NCI-H2081 treated with DMSO at 0.1 percent for 48 hours (cell line): ENCODE measurements around the gene FBP2.

Experiments used
- DNase-seq: peaks from one replicate; lab custom pipeline; 2025; lab: John Stamatoyannopoulos, UW

The FBP2 gene

DNA sequence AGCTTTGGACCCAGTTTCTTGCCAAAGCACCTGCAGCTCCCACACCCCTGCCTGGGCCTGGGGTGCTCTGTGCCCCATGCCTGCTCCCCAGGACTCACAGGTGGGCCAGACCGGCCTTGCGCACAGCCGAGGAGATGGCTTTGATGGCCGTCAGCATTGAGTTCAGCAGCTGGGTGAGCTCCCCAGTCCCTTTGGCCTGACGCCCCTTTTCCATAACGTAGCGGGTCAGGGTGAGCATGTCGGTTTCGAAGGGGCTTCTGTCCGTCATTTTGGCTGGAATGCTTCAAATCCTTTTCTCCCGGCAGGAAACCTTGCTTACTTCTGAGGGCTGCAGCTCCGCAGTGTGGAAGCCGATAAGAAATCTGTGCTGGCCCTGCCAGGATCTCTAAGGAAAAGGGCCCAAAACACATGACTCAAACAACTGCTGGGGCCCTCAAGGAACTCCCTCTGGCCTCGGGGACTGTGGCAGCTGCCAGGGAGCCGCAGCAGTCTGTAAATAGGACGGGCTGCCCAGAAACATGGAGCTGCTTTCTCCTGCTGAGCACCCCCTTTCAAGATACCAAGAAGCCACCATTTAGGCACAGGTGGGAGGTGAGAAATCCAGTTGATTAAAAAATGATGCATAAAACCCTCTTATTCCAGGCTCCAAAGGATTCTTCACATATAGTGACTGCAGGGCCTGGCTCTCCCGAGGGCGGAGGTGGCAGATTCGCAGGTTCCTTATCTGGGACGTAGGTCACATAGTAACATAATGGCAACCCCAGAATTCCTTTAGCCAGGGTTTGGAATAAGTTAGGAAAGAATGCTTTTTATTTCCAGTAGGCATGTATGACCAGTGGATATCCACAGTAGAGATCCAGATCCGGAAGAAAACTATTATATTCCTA is at the start of gene FBP2:
Gene FBP2, minus strand, starts transcription at position 366 of the 887 bp plus-strand sequence. Its CDS starts 98 bp downstream, at position 268.
- DNase-seq, result no peak

DNA sequence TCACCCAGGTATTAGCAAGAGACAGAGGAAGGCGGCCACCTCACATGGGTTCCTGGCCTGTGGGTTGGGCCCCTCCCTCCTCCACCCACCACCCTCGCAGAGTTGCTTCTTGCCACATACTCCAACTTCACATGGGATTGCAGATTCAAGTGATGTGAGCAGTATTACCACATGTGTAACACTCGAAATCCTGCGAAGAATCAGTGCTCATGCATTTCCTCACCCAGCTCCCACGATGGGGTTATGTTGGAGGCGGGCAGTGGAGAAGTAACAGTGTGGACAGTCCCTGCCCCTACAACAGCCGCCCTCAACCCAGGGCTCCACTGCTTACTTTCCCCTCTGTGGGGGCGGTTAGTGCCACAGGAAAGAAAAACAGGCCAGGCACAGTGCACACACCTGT is 49.6 kb upstream of the FBP2 start:
- no peak for DNase-seq

GRCh38 chr9:94642501-94642900 is 48.9 kb upstream of the FBP2 start:
- no peak for DNase-seq

DNA sequence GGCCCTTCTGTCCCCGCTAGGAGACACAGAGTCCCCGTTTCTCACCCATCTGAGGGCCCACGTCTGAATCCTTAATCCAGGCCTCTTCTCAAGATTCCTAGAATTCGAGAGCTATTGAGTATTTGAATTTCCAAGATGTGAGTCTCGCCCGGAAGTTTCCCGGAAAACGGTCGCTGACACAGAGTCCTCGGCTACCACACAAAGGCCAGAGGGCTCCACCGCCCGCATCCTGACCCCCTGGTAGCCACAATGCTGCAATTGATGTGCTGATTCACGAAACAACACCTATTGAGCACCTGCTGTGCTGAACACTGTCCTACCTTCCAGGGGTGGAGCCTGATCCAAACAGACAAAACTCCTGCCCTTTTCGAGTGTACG is 46.4 kb upstream of the FBP2 start:
- no peak for DNase-seq

- no peak for DNase-seq
These were observed 45.7 kb upstream of the FBP2 start, which contains the start of gene FBP1 for GRCh38 chr9:94639061-94639998. Gene FBP1, minus strand, starts transcription at chr9:94639518. Its CDS starts 208 bp downstream, at chr9:94639310.

DNA sequence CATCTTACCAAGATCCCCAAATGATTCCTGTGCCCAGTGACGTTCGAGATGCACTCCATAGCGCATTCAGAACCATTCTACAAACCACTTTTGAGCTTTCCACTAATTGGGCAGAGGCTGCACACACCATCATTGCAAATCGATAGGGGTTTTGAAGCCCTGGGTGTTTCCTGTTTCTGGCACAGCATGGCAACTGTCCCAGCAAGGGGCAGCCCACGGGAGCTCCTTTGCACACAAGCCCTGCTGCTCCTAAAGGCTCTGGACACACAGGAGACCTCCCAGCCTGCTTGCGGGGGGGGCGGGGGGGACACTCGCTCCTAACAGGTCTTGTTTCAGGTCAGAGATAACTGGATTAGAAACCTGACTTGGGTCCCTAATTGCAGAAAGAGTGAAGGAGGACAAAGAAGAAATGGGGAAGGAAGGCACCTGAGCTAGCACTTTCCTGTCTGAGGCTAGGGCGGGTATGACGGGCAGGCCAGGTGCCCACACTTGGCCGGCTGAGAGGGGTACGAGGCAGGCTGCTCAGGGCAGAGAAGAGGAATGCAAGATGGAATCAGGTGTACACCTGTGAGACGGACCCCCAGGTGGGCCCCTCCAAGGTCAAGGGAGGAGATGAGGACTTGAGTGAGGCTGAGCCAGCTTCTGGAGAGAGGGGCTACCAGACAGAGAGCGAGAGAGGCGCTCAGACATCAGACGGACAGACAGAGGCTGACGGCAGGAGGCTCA is 44.9 kb upstream of the FBP2 start:
- no peak for DNase-seq

GRCh38 chr9:94632737-94633136 is 39.1 kb upstream of the FBP2 start:
- DNase-seq, result no peak

GRCh38 chr9:94631599-94631998 is 38.0 kb upstream of the FBP2 start:
- DNase-seq, result no peak

GRCh38 chr9:94630833-94631232 is 37.2 kb upstream of the FBP2 start:
- DNase-seq, result no peak

DNA sequence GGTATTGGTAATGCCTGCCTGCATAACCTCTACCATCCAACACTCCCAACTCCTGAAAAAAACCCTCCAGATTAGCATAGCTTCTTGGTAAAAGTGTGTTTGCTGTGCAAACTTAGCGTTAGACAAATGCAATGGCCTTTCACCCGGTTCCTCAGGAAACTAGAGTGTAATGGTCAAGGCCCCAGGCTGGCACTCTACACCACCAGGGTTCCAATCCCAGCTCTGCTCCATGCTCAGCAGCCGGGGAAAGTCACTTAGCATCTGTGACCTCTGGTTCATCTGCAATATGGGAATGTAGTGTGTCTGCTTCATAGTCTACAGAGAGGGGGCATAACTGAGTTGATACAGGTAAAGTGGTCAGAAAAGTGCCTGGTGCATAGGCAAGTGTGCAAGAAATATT is 36.7 kb upstream of the FBP2 start:
- no peak for DNase-seq

DNA sequence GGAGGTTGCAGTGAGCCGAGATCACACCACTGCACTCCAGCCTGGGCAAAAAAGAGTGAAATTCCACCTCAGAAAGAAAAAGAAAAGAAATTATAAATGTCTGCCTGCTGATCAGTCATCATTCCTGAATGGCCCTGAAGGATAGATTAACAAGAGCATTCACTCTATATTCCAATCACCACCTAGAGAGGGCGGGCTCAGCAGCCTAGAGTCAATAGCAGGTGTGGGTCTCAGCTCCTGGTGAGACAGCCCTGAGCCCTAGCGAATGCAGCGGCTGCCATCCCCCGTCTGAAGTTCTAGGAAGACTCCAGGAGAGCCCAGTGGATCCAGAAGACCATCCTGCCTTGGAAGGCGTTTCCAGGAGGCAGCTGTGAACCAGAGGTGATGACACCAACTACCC is 33.7 kb upstream of the FBP2 start:
- DNase-seq, result no peak

GRCh38 chr9:94625835-94626234 is 32.2 kb upstream of the FBP2 start:
- no peak for DNase-seq

- DNase-seq, result no peak
These were observed 31.0 kb upstream of the FBP2 start for GRCh38 chr9:94624629-94625028.

DNA sequence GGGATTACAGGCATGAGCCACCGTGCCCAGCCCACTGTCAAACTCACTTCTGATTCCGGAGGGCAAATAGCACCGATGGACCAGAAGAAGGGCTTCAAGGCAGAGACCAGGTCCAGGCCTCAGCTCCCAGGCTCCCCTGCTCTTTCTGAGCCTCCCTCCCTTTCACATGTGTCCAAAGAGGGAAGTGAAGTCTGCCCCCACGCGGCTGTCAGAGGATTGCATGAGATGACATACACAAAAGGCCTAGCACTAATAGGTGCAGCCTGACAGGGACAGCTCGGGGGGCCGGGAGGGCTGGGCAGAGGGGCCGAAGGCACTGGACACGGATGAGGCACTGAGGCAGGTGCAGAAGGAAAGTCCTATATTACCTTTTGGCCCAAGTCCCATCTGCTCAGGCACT is 29.6 kb upstream of the FBP2 start:
- no peak for DNase-seq

DNA sequence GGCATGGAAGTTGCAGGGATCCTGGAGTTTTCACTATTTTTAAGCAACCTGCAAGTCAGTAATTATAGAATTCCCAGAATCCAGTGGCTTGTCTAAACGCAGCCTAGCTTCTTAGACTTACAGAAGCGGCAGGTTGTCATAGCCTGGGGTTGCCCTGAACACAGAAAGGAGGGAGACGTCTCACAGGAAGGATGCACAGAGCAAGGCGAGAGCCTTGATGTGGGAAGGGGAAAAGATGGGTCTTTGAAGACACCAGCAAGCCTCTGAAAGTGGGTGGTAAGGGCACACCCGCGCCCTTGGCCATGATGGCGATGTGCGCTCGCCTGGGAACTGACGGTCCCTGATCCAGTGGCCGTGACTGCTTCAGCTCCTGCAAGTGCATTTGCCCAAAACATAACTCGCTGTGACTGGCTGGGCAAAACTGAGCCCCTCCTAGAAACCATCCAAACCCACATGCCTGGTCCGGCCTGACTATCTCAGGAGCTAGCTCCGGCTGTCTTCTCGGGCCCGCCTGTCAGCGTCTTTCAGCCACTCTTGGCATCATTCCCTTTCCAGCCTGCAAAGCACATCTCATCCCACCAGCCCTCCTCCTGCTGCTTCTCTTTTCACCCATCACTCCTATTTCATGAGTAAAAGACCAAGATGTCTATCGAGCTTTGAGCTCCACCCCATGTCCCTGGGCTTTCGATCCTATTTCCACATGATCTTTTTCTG is 28.6 kb upstream of the FBP2 start:
- no peak for DNase-seq

GRCh38 chr9:94619026-94619425 is 25.4 kb upstream of the FBP2 start:
- no peak for DNase-seq

- no peak for DNase-seq
These were observed 19.4 kb upstream of the FBP2 start for GRCh38 chr9:94613003-94613402.

DNA sequence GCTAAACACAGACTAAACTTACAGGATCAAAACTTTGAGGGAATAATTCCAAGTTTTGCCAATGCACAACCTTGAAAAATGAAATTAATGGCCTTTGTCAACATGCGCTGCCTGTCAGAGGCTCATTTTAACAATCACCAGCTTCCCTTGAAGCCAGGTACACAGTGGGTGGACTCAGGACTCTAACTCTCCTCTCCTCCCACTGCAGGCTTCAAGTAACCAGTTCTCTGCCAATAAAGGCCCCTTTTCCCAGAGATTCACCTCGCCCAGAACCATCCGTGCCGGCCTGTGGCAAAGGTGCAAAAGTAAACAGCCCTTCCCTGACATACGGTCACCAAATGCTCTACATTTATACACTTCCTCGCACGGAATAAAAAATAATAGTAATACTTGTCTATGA is 18.4 kb upstream of the FBP2 start:
- DNase-seq, result no peak

- no peak for DNase-seq
These were observed 18.0 kb upstream of the FBP2 start for GRCh38 chr9:94611638-94612068.

- DNase-seq, result no peak
These were observed 16.6 kb upstream of the FBP2 start for GRCh38 chr9:94610181-94610606.

- DNase-seq, result no peak
These were observed 13.7 kb upstream of the FBP2 start for GRCh38 chr9:94607423-94607691.
